GM18858 (cell line): ENCODE results near the gene TCF4.
A peak's percentile ranks its signal among the peaks of the same experiment; 100 is the strongest.

Experiments
- ATAC-seq: cut with Tn5 transposase; IDR thresholded peaks from one replicate; pipeline ENCODE4 v1.9.1; 2021; ENCODE audit not compliant: unreplicated experiment

The TCF4 gene

DNA sequence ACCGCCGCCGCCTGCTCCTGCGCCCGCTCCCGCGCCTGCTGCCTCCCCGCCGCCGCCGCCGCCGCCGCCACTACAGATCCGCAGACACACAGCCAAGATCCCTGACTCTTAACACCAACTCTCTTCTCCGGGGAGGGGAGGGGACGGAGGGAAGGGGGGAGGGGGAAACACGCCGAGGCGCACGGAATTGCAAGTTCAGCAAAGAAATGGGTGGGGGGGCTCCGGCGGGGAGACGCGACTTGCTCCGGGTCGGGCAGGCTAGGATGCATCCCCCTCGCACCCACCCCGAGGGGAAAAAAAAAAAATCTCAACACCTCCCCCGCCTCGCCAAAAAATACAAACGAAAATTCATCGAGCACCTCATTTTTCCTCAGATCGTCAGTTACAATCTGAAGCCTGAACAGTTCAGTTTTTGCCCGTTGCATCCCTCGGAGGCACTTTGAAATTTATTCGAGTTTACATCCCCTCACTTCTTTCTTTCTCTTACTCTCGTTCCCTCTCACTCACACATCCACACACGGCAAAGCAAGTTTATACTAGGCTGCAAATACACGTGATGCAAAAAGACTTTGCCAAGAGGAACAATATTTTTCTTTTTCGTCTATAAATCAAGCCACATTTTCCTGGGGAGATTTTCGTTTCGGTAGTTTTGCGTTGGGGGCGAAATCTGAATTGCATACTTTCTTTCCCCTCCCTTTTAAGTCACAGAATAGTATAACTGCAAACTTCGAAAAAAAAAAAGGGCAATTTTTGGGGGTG lies at the start of gene TCF4:
TCF4 (minus strand) TSS at position 82 of the 759 bp plus-strand sequence. CDS start 1,076 bp downstream, outside the sequence.
- no peak for ATAC-seq

DNA sequence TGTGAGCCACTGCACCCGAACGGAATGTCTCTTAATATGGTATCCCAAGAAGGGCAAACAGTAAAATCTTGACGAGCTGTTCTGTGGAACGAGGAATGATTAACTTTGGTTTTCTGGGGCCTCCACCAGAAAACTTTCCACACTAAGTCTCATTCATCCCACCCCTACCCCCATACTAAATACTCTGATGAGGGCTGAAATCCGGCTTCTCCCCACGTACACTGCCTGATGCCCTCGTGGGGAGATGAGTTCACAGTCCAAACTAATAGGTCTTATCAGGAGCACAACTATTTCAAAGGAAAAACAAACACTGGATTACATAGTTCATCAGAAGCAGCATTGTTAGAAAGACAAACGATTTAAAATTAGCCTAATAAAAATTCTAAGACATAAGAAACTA lies 49.2 kb upstream of the TCF4 start:
- ATAC-seq, result no peak

DNA sequence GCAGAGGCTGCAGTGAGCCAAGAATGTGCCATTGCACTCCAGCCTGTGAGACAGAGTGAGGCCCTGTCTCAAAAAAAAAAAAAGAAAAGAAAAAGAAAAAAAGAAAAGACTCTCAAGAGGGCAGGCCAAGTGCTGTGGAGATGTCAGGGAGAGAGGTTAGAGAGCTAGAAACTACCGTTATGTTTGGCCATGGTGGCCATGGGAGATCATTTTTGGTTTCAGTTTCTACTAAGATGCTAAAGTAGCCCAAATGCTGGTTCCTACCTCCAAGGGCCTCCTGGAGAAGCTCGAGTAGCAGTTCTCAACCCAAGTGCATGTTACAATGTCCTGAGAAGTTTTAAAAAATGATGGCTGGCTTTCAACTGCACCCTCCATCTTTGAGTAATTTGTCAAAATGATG lies 47.4 kb upstream of the TCF4 start:
- no peak for ATAC-seq

DNA sequence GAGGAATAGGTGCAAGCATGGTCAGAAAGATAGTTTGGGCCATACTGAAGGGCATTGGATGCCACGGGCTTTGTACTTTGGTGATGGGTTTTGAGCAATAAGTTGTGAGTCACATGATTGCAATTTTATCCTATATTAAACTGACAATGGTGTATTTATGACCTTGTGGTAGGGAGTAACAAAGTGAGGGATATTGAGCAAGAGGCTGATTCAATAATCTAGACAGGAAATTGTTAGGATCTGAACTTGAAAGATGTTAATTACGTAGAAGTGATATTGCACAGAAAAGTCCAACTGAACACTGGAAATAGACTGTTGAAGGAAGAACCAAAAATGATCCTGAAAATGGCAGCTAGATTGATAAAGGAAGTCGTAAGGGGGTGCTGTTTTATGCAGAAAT lies 46.6 kb upstream of the TCF4 start:
- no peak for ATAC-seq

DNA sequence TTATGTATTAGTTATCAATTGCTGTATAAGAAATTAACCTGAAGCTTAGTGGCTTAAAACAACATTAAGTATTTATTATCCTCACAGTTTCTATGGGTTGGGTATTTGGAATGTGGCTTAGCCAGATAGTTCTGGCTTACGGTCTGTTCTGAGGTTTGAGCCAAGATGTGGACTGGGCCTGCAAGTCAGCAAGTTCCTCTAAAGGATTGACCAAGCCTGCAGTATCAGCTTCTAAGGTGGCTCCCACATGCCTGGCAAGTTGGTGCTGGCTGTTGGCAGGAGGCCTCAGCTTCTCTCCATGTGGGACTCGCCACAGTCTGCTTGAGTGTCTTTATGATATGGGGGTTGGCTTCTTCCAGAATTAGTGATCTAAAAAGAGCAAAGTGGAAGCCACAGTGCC lies 45.0 kb upstream of the TCF4 start:
- no peak for ATAC-seq

DNA sequence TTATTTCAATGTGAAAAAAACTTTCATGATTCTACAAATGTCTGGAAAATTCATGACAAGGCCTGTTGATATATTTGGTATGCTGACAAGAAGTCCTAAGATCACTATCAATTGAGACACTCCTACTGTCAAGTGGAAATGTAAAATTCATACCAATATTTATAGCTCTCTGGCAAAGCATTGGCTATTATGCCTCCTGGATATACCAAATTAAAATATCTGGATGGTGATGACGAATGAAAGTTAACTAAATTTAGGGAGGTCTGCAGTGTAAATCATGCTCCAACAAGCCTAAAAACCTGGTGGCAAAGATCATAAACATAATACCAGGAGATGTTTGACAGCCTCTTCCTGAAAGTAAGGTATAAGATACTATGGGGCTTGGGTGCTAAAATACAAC lies 41.1 kb upstream of the TCF4 start:
- no peak for ATAC-seq

DNA sequence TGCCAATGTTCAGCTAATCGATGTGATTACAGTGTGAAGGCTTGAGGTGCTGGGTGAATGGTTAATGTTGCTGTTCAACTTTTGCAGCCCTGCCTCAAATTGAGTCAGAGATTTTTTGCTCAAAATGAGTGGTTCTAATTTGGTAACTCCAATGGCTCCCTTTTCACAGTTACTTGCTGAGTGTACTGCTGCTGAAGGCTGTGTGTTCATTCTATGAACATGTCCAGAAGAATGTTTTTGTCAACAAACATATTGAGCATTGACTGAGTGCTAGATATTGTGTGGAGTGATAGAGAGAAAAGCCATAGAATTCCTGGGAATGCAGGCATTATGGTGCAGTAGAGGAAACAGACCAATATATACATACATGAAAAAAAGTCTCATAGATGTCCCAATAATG lies 39.0 kb upstream of the TCF4 start:
- ATAC-seq, result no peak

DNA sequence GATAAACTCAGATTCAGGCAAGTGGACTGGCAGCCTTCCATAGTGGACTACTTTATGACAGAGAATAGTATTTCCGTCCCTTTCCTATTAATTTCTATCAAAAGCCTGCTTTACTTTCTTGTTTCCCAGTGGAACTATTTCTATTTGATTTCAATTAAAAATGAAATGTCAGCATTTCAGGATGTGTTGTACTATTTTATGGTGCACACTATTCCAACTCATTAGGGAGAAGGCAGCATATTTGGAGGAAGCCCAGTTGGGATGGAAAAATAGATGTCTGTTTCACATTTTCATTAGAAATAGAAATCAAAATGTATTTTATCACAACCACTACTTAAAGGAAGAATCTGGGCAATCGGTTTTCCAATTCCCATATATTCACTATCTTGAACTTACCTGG lies 37.9 kb upstream of the TCF4 start:
- no peak for ATAC-seq

DNA sequence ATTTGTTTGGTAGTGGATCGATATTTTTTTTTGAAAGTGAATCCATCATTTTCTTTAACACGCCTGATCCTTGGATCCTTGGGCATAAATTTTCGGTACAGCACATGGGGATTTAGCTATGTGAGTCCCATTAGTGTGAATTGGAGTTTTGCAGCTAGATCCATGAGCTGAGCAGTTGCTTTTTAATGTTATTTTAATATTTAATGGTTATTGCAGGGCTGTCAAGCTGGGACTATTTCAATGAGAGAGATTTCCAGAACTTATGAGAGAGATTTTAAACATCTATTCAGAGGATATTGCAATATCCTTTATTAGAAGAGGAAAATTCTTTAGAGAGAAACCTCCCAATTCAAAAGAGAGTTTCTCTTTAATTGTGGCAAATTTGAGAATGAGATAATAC lies 35.6 kb upstream of the TCF4 start:
- ATAC-seq, result no peak

DNA sequence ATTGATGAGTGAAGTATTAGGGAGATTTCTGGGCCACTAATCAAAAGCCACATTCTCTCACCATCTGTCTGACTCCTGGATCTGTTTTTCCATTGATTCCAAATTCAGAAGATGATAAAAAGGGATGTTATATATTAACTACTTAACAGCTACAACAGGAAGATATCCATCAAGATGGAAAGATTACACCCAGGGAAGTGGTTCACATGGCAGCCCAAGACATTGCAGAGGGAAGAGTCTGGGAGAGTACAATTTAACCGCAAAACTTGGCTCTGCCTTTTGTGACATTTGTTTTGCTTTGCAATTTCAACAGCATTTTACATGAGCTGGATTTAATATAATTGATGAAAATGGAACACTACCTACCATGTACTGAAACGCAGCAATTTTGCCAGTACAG lies 22.5 kb upstream of the TCF4 start:
- no peak for ATAC-seq

DNA sequence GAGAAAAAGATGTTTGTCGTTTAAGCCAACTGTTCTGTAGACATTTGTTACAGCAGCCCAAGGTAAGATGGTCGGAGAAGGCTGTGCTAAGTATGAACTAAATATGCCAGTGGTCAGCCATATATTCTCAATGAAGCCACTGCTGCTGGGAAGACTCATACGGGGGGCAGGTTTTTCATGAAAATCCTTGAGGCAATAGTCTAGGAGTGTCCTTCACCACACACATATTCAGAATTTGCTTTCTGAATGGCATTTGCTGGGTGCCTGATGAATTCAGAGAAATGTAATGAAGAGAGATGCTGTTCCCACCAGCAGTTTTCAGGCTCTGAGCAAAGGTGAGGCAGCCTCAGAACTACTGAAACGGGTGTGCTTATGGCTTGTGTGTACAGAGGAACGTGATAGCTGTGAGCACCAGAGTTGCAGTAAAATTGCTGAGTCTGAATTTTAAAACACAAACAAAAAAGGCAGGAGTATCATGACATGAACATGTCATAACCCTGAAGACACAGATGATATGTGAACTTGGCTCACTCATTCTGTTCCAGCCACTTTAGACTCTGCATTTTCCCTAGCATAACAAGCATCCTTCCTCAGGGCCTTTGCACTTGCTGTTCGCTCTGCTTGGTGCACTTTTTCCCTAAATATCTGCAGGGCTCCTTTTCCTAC lies 21.3 kb upstream of the TCF4 start:
- ATAC-seq, result no peak

DNA sequence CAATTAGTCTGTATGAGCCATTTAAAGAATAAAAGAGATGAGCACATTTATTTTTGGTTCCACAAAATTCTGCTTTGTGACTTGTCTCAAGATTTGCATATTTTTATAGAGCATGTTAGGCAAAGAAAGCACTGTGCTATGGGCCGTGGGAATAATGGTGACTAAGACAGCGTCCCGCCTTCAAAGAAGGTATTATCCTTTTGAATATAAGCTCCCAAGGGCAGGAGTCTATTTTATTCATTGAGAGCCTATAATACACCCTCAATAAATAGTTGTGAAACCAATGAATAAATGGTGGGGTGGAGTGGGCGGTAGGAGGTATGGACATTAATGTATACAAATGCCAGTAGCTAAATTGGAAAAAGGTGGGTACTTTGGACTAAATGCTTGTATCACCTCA lies 20.5 kb upstream of the TCF4 start:
- ATAC-seq, result no peak

DNA sequence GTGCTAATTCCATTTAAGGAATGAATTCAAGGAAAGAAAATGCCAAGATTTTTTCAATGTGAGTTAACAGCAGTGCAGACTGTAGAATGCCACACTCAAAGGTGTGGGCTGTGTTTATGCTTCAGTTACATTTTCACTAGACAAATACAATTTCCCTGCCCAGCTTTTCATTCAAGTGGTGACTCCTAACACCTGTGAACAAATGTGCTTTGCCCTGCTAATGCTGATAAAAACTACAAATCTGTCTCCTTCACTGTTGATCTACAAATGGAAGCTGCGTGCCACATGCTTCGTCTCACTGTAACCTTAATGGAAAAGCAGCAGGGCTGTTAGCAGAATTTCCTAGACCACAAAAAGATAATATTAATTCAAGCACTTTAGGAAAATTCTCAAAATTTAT lies 19.8 kb upstream of the TCF4 start:
- no peak for ATAC-seq

DNA sequence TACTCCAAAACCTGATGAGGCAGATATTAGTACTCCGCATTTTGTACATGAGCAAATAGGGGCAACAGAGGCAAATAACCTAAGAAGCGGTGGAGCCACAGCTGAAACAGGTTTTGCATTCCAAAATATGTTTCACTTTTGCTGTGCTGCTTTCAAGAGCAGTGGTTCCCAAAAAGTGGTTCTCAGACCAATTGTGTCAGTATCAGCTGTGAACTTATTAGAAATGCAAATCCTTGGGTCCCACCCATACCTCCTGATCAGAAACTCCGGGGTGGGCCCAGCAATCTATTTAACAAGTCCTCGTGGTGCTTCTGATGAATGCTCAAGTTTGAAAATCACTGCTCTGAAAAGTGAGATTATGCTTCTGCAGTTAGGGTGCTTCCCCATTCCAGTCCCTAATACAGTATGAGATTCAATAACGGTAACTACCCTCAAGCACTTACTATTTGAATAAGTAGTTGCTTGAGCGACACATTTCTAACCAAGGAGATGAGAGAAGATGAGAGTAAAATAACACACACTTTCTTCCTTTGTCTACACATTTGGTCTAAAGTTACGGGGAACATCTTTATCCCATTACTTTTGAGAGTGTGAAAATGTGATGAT lies 17.8 kb upstream of the TCF4 start:
- peak; percentile 80 for ATAC-seq

DNA sequence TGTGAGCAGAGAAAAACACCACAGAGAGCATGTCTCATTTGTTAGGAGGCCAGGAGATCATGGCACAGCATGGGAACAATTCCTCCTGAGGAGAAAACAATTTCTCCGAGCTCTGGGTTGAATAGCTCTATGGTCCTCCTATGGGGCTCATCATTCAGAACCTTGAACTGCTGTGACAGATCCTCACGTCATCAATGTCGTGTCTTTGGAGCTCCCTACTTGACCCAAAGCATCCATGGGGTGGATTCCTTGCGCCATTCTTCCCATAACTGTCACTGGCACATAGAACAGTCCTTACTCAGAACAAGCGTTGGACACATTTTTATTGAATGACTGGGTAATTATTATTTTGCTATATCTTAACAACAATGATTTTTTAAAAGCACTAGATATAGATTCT lies 15.8 kb upstream of the TCF4 start:
- no peak for ATAC-seq

DNA sequence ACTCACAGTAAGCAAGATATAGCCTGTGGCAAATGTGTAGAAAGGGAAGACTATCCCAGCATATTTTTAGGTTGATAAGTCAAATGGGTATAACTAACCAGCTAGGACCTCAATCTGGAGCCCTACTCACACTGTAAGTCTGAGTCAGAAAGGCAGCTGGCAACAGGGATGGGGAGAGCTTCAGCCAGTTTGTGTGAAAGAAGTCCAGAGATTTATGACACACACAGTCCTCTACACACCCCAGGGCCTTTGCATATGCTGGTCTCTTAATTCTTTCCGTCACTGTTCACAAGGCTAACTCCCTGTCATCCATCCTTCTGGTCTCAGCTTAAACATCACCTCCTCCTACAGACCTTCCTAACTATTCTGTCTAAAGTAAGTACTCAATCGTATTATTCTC lies 5.9 kb upstream of the TCF4 start:
- ATAC-seq, result no peak

DNA sequence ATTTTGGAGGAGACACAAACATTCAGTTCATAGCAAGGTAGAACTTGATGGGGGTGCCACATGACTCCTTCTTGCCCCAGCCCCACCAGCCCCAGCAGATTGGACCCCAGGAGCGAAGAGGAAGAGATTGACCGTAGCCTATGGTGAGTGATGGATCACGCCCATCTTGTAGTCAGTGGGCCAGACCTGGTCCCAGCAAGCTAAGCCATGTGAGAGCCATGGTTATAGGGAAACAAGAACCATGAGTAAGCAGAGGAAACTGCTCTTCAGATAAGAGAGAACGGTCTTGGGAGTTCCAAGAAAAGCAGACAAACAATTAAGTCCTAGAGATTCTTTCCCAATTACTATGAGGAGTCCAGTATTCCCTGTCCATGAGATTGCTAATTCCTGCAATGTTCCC lies 4.6 kb upstream of the TCF4 start:
- no peak for ATAC-seq

DNA sequence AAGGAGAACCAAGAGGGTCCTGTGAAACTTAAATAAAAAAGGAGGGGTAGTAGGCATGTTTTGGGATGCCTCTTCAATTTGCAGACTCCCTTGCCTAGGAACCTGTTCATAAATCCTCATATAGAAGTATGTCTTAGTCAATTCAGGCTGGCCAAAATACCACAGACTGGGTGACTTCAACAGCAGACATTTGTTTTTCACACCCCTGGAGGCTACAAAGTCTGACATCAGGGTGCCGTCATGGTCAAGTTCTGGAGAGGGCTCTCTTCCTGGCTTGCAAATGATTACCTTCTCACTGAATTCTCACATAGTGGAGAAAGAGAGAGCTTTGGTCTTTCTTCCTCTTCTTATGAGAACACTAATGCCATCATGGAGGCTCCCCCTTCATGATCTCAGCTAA lies 4.1 kb upstream of the TCF4 start:
- no peak for ATAC-seq

DNA sequence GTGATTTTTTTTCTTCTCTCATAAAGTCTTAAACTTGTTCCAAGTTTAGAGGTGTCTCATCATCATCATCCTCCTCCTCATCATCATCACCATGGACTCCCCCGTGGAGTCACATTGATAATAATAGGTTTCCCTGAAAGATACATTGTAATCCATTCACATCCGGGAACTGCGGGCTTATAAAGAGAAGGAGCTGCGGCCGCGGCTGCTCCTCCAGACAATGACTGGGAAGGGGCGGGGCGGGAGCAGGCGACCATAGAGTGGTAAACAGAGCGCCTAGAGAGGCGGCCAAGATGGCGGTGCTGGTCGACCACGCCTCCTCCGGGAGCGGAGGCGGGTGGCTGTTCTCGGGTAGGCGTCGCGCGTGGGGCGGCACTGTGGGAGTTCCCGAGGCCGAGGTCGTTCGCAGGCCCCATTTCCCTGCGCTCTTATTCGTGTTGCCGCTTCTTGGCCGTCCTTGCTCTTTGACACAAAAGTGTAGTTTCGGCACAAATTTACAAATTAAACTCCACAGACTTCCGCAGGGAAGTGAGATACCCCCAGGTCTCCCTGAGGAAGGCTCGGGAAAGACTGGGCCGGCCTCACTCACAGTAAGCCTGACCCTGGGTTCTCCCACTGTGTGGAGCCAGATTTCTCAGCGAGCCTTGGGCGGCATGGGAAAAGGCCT lies 1.8 kb upstream of the TCF4 start:
- peak; percentile 72 for ATAC-seq

DNA sequence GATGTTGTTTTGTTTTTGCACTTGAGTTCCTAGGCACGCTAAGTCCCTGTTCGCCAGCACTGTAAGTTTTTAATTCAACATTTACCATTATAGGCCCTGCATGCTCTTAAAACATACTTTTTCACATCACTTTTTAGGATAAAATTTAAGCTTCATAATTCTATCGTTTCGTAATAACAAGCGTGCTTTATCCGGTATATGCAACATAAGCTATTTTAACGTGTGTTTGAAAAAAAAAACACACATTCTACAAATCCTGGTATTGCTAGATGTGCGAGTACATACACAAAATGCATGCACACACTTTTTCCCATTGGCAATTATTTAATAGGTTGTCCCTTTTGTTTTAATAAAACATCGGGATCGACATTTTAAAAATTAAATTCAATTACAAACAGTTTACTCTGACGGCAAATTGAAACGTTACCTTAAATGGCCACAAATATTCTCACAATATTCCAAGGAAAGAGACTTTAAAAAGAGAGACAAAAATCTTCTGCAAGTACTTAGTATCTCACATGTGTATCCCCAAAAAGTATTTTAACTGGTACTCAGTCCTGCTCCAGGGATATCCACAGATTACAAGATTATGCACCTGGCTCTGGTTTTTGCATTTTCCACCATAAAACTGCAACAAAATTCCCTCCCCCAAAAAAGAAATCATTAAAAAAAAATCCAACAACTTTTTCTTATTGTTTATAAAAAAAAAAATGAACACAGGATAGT lies 1.0 kb upstream of the TCF4 start:
- no peak for ATAC-seq

DNA sequence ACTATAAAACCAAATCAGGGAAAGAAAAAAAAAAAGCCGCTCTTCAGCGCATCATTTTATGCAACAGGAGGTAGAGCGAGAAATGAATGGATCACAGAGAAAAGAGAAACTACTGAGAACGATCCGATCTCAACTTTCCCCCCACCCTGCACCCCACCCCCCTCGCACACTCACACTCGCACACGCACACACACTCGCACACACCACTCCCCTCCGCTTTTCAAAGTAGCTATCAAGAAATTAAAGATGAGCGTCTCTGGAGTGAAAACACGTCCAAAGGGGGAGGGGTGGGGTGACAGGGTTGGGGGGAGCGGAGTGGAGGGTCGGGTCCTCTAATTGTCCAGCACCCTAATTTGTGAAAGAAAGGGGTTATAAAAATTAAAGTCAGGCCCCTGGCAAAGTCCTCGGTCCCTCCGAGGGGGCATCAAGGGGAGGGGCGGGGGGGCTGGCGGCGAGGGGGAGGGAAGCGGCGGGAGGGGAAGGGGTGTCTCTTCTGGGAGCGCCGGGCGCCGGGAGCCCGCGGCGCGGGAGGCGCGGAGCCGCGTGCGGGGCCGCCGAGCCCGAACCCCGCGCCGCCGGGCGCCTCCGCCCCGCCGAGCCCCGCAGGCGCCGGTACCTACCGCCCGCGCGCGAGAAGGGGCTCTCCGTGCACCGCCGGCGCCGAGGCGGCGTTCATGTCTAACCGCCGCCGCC lies 428 bp downstream of the TCF4 start:
- ATAC-seq, result no peak
